ENCODE data around the gene RAB5A. TPM values are rescaled to one million over a fixed set of nuclear protein-coding genes. Genes with fewer than 3 reads are reported as not detected.
"Not testable (repeated sequence)": the region's sequence is repeated elsewhere in the genome, so short reads cannot be mapped to it uniquely, and the experiment has no call there.

RAB5A gene
- total RNA-seq, 2 experiments from 2014 or later = 54.2 to 56.0 TPM

DNA sequence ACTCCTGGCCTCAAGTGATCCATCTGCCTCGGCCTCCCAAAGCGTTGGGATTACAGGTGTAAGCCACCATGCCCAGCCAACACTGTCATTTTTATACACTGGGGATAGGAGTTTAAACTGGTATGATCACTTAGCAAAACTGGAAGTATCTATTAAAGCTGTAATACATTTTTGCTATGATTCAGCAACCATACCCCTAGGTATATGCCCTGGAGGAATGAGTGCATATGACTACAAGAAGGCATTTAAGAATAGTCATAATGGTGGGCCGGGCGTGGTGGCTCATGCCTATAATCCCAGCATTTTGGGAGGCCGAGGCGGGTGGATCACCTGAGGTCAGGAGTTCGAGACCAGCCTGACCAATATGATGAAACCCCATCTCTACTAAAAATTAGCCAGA, 85.0 kb downstream of the RAB5A start:
- H3K36me3 Mint-ChIP-seq, H3K27me3 Mint-ChIP-seq, H3K4me1 Mint-ChIP-seq, H3K4me3 Mint-ChIP-seq, H3K27ac Mint-ChIP-seq, DNase-seq, H3K9me3 Mint-ChIP-seq: not testable (repeated sequence)

Other genes starting within 250 kb of the RAB5A start
- gene EFHB, start 12.9 kb upstream of the RAB5A start, total RNA-seq = under 1 TPM; 0.50 to 0.87 TPM
- not detected for gene PP2D1, start 65.2 kb downstream of the RAB5A start, total RNA-seq
- gene KAT2B, start 93.3 kb downstream of the RAB5A start, total RNA-seq = 10 to 100 TPM; 11.7 to 17.0 TPM
- 10 to 100 TPM; 25.6 to 26.8 TPM for gene SGO1, start 239.1 kb downstream of the RAB5A start, total RNA-seq